T1000 (cell line): Measurements from ENCODE around the gene LAMA5.

Source experiments
- DNase-seq: peaks from one replicate; lab custom pipeline; 2025; ENCODE audit warnings: mixed read lengths; lab: John Stamatoyannopoulos, UW

LAMA5 gene

DNA sequence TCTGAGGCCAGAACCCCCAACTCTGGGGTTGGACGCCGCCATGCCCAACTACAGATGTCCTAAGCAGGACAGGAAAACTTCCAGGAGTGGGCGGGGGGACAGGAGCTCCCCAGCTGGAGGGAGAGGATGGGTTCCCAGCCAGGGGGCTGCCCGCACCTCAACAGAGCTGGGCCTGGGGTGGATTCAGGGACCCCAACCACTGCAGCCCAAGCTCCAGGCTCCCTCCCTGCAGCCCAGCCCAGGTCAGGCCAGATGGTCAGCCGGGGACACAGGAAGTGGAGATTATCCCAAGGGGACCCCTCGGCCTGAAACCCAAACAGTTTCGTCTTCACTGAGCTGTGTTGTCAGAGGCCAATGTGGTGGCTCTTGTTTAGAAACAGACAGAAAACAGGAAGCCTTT lies 9.4 kb downstream of the LAMA5 start:
- no peak for DNase-seq

DNA sequence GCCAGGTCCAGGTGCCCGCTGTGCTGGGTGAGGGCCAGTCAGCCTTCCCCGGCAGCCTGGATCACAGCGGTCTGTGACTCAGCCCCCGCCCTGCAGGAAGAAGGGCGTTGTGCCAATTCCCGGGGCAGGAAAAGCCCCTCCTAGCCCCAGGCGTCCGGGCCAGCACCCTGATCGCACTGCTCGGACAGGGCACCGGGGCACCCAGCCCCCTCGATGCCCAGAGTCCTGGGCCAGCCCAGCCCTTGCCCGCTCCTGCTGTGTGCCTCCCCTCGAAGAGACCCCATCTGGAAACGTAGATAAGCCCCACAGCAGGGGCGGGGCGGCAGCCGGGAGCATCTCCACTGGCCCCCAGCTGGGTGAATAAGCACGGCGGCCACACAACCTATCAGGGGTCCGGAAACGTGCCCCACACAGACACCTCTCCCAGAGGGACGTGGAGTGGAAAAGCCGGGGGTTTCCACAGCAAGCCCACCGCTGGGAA lies 9.9 kb downstream of the LAMA5 start:
- DNase-seq, result peak; percentile 47

DNA sequence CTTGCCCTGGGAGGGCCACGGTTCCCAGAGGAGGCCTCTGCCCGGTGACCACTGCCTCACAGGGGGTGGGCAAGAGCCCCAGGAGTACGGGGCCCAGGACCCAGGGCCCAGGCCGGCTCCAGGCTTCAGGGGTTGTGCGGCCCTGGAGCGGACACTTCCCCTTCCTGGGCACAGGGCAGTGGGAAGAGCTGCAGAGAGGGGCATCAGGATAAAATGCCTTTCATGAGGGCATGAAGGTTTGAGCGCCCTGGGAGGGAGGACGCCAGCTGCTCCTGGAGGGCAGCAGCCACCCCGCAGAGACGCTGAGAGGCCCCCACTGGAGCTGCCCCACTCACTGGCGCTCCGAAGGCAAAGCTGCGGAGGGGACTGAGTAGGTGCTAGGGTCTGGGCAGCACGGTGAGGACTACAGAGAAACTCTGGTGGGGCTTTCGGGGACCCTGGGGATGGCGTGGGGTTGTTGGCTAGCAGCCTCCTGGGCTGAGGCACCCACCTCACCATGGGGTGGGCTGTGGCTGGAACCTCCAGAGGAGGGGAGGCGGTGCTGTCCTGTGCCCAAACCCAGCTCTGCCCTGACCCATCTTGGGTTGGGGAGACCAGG lies 10.4 kb downstream of the LAMA5 start:
- DNase-seq, result no peak

DNA sequence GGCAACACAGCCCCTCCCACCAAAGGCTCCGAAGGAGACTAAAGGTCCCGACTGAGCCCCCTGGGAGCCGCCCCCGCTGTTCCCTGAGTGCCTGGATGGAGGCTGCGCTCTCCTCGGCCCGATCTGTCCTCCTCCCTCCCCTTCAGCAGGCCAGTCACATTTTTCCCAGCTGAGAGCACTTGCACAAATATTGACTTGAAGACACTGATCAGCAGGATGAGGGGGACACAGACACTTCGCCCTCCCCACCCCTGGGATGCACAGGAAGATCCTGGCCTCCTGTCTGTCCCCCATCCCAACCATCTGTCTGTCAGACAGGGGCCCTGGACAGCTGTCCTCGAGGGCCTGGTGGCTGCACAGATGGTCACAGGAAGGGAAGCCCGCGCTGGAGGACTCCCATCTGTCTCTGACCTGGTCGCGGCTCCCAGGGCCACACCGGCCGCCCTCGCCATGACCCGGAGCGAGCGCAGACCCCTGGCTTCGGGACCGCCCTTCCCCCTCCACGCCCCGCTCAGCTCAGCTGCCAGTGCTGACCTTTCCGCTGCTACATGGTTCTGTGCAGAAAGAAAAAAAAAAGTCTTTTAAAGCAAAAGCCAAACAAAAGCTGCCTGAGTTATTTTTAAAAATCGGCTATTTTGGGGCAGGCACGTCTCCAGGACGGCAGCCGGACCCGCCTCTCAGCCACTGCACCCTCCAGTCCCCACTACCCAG lies 11.1 kb downstream of the LAMA5 start:
- DNase-seq, result no peak

DNA sequence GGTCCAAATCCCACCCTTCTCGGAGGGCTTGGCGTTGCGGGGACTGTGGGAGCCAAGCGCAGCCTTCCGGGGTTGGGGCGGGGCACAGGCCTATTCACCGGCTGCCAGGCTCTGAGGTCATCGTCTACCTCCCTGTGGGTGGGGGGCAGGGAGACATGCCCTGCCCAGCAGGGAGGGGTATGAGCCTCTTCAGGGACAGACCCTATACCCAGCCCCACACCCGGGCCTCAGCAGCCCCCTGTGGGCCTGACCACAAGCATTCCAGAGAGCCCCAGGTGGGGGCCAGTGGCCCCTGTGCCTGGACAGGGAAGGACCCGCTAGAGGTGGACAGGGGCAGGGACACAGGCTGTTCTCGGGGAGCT lies 11.6 kb downstream of the LAMA5 start:
- DNase-seq, result no peak

DNA sequence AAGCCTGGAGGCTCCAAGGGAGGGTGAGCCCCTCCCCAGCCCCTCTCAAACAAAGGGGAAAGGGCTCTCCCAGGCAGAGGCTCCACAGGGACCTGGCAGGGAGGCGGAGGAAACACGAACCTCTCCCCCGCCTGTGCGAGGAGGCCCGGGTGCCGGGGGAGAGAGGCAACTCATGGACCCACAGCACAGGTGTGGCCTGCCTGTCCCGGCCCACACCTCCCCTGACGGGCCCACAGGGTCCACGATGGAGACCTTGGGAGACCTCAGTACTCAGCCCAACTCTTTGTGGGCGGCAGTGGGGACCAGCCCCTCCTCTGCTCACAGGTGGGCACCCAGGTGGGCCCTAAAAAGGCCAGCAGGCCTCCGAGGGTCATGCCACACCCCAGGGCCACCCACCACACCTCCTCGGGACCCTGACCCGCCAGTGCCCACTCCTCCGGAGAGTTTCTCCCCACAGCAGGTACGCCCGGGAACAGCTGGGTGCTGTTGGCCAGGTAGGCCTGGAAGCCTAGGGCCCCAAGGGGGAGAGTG lies 12.2 kb downstream of the LAMA5 start:
- no peak for DNase-seq

DNA sequence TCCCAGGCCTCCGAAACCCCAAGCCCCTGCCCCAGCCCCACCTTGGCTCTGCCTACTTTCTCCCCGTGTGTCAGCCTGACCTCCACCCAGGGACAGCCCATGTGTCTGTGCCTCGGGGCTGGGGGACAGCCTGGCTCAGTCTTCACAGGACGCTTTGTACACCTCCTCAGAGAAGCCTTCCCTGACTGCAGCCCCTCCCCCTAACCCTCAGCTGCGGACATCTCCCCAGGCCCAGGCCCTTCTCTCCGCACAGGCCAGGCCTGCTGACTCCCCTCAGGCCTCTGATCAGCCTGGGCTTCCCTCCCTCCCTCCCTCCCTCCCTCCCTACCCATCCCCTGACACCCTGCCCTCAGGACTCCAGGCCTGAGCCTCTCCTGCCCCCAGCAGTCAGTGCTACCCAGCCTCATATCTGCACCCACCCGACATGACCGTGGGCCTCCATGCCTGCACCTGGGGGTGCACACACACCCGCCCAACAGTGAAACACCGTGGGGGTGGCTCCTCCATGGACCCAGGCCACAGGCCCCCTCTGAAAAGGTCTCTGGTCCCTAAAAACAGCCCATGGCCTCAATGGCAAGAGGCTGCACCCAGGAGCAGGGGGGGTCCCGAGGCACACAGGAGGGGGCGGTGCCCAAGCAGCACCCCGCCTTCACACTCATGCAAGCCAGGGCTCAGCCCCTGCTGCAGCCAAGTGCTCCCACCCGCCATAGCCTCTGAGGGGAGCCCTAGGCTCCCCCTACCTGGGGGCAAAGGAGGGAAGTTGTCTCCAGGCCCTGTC lies 12.9 kb downstream of the LAMA5 start:
- no peak for DNase-seq

DNA sequence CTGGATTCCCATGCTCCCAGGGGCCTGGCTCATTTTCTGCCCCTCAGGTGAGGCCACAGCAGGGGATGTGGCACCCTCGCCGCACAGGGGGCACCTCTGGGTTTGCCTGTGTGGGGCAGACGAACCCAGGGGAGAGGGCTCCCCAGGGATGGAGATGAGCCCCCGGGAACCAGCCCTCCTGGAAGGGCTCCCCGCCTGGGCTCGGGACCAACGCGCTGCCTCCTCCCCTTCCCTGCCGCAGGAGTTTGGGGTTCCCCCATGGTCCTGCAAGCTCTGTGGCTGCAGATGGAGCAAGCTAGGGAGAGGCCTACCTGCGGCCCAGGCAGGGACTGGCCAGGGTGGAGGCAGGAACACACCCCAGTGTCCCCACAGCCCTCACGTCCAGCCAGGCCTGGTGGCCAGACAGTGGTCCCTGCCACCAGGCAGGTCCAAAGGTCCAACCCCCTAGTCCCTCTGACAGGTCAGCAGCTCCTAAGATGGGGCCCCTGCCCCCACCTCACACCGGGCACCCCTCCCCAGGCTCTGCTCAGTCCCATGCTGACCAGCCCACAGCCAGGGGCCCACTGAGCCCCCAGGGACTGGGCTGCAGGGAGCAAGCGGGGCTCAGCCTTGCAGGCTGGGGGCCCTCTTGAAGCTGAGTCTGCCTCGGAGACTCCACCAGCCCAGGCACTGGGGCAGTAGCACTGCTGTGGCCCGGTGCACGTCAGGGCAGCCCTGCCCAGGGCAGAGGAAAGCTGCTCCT lies 13.7 kb downstream of the LAMA5 start:
- DNase-seq, result no peak

DNA sequence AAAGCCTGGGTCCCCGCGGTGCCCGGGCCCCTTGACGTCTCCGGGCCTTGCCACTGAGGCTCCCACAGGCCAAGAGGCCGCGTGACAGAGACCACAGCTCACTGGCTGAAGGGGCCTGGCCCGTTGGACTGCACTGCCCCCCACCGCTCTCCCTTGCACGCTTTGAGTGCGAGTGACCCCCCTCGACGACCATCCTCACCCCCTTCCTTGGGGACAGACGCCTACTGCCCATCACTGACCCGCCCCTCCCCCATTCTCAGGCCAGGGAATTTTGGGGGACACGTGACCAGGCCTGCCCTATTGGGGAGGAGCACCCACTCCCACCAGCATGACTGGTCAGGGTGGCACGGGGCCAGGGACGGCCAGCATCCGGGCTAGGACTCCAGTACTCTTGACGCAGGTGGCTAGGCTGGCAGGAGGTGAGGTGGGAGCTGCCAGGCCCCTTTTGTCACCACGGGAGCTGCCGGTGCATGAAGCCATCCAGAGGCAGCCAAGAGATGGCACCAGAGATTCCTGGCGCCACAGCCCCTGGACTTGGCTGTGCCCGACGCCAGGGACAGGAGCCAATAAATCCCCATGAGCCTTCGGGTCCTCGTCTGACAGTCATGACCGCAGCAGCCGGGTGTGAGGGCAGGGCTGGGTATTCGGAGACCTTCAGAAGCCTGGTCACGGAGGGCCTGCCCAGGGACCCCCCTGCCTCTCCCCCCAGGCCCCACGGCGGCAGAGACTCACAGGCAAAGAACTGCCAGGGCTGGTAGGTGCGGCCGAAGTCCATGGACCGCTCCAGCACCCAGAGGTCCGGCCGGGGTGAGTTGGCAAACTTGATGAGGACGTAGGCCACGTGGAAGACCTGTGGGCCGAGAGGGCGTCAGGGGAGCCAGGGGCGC lies 14.5 kb downstream of the LAMA5 start:
- DNase-seq, result no peak

DNA sequence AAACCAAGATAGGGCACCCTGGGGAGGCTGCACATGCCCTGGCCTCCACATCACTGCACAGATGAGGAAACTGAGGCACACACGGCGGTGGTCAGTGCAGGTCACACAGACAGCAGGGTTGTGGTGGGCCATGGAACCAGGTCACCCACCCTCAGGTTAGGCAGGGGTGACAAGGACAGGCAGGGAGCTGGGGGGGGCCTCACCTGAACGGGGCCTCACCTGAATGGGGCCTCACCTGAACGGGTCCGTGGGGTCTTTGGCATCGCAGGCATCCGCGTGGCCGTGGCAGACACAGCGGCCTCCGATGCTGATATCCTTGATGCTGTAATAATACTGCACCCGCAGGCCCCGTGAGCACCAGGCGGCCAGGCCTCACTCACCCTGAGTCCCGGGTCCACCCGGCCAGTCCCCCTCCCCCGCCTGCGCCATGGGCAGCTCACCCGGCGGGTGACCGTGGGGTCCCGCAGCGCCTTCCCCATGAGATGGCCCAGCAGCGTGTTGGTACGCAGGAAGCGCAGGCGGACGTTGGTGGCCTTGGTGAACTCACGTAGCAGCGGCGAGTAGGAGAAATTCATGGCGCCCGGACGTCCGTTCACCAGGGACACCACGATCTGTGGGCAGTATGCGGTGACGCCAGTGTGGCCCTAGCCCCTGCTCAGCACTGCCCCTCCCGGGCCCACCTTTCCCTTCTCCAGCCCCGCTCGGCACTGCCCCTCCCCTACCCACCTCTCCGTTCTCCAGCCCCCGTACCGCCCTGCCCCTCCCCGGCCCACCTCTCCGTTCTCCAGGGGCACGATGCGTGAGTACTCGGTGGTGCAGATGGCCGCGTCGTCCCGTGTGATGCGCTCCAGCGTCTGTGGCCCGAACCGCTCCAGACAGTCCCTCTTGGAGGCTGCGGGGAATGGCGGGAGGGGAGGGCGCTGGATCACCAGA lies 15.4 kb downstream of the LAMA5 start:
- DNase-seq, result no peak

DNA sequence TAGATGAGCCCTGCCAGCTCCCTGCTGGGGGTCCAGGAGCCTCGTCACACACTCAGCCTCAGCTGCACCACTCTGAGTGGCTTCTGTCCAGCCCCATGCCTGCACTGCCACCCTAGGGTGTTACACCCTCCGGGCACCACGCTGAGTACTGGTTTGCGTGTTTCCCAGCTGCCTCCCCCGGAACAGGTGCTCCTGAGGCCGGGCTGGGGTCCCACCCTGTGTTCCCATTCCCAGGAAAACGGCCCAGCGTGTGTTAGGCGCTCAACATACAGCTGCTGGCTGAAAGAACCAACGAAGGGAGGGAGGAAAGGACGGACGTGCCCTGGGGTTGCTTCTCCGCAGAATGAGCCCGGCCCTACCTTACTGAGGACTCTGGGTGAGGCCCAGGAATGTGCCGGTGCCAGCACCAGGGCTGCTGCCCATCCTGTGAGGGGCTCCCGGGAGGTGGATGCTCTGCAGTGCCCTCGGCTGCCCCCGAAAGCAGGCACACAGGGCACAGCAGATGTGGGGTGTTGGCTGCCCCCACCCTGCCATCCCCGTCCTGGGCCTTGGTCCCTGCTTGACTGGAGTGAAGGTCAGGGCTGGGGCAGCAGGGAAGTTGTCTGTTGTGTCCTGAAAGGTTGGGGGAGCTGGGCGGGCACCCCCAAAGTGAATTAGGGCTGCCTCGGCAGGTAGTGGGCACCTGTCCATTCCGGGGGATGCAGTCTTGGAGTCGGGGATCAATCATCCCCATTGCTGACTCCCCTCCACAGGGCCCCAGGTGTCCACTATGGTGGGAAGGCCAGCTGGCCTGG lies 16.3 kb downstream of the LAMA5 start:
- no peak for DNase-seq

DNA sequence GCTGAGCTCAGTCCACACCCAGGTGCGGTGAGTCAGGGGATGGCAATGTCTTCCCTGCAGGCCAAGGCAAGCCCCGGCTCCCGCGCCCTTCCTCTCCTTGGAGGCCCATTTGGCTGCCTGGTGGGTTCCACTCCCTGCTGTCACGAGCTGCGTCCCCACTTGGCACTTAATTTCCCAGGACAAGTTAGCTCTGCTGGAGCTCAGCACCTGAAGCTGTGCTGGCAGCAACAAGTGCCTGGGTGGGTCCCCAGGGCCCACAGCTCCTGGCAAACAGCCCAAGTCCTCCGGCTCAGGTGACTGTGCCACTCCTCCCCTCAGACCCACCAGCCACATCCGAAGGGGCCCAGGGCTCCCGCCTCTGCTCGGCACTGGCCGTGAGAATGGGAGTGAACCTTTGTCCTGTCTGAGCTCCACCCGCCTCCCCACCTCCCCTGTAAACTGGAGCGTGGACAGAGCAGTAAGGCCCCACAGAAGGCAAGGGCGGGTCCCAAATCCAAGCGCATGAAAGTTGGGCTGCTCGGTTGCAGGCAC lies 16.9 kb downstream of the LAMA5 start:
- DNase-seq, result no peak

DNA sequence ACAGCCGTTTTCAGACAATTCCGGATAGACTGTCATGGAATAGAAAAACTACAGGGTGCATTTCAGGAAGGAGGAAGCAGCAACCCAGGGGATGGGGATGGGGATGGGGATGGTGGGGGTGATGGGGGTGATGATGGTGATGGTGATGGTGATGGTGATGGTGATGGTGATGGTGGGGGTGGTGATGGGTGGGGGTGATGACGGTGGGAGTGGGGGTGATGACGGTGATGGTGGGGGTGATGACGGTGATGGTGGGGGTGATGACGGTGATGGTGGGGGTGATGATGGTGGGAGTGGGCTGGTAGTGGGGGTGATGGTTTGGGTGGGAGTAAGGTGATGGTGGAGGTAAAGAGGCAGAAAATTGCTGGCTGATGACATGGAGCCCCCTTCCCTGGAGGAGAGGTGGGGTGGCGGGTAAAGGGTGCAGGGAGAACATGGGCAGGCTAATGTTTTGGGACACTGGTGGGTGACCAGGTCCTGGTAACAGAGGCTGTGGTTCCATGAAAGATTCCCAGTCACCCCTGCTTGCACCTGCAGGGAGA lies 17.5 kb downstream of the LAMA5 start:
- no peak for DNase-seq

DNA sequence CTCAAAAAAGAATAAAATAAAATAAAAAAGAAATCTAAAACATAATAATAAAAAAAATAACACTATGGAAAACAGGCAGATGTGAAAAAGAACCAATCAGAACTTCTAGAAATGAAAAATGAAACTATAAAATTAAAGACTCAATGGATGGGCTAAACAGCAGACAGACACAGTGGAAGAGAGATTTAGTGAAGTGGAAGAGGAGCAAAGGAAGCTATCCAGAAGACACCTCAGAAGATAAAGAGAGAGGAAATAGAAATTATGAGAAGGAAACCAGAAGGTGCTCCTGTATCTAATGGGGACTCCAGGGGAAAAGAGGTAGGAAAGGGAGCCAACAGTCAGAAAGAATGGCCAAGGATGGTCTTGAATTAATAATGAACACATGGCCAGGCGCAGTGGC lies 18.5 kb downstream of the LAMA5 start:
- DNase-seq, result no peak

DNA sequence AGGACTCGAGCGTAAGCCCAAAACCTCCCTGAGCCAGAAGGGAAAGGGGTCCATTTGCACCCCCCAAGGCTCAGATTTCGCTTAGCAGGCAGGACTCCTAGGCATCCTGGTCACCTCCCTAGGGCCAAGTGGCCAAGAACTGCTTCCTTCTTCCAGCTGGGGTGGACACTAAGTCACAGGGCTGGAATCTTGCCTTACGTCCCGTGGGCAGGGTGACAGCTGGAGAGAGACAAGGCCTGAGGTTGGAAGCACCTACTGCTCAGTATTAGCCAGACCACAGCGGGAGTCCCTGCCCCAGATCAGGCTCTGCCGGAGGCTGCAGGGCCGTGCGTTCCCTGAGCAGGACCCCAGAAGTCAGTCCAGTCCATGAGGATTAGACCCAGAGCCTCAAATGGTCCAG lies 19.7 kb downstream of the LAMA5 start:
- no peak for DNase-seq

DNA sequence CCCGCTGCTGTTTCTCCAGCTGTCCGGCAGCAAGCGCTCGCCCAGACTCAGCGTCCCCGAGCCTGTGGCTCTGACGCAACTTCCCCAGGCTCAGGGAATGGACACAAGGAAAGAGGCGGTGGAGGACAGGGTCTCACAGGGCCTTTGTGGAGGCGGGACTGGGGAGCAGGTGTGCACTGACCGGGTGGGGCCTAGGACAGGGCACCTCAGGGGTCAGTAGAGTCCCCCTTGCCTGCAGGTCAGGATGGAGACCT lies 20.0 kb downstream of the LAMA5 start:
- DNase-seq, result no peak

DNA sequence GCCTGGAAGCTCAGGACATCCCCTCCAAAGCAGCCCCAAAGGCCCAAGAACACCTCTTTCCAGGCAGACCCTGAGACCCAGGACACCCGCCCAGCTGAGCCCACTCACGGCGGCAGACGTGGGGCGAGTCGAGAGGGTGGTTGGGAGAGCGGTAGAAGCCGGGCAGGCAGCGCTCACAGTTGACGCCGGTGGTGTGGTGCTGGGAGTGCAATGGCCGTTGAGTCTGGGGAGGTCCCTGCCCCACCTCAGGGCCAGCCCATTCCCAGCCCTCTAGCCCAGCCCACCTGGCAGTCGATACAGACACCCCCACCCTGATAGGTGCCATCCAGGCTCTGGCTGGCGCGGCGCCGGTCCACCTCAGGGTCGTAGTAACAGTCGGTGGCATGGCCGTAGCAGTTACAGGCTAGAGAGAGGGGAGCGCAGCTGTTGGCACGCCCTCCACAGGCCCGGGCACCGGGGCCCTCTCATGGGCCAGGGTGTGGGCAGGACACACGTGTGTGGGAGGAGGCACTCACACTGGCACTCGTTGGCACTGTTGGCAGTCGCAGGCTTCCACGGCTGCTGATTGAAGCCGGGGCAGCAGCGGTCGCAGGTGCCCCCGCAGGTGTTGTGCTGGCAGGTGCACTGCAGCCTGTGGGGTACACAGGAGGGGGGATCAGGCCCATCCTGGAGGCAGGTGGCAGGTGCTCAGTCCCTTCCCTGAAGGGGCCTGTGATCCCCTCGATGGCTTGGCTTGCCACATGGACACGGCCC lies 20.5 kb downstream of the LAMA5 start:
- no peak for DNase-seq

DNA sequence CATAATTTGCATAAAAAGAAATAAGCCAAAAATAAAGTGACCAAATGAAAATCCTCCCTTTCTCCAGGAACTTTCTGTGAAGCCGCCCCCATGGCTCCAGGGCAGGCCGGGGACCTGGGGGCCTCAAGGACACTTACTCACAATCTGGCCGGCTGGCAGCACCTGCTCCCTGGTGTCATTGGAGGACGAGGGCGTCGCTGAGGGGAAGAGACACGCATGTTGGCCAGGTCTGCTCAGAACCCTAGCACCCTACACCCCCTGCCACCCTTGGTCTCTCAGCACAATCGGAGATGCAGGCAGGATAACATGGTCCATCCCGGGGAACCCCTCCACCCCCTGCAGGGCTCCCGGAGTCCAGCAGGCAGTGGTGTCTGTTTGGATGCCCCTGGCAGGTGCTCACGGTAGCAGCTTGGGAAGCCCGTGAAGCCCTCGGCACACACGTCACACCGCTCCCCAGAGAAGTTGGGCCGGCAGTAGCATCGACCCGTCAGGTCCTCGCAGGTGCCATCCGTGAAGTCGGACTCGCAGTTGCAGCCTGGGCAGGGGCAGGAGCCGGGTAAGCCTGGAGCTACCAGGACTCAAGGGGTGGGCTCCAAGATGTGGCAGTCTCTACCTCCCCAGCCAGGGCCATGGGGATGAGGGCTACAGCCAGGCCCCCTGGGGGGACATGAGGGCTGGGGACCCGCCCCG lies 21.3 kb downstream of the LAMA5 start:
- no peak for DNase-seq
